Gastrocnemius medialis (tissue), 4 donors: Measurements from ENCODE around the gene TOMM70. TPM values are rescaled to one million over a fixed set of nuclear protein-coding genes. Genes with fewer than 3 reads are reported as not detected.
A peak's percentile ranks its signal among the peaks of the same experiment; 100 is the strongest.

Source experiments
- ATAC-seq, 2 donors: fragments of 150-250 bp; one replicate each; pipeline ENCODE4 v1.9.1; 2016
- DNase-seq, 2 donors: peaks; one replicate each; pipeline ENCODE4 v3.0.0-alpha.2; 2019
- H3K27ac ChIP-seq, 4 donors: fragments of 200-600 bp; sonication (generic); 1 replicate in 1 of 4; 2 replicates in 3 of 4; pipeline ENCODE4 v1.5.1; 2016 to 2018; ENCODE audit warnings: mild to moderate bottlenecking in 2 of 4, moderate library complexity in 1 of 4
- H3K27me3 ChIP-seq, 3 donors: fragments of 200-600 bp; sonication (generic) in 2 of 3; 1 replicate in 1 of 3; 2 replicates in 2 of 3; pipeline versions ENCODE4 v1.5.1 to v1.6.0; 2016 to 2019; ENCODE audit warnings: mild to moderate bottlenecking in 1 of 3, moderate library complexity in 1 of 3
- H3K36me3 ChIP-seq, 2 donors: fragments of 200-600 bp; sonication (generic) in 1 of 2; one replicate each; pipeline ENCODE4 v1.5.1; 2017 to 2018
- H3K4me1 ChIP-seq, 2 donors: fragments of 200-600 bp; sonication (generic) in 1 of 2; one replicate each; pipeline ENCODE4 v1.5.1; 2016 to 2017; ENCODE audit warnings: mild to moderate bottlenecking in 2 of 2
- H3K4me3 ChIP-seq, 4 donors: fragments of 200-600 bp; sonication (generic) in 3 of 4; 1 replicate in 1 of 4; 2 replicates in 3 of 4; pipeline ENCODE4 v1.5.1; 2016 to 2019; ENCODE audit warnings: mild to moderate bottlenecking in 2 of 4
- H3K9me3 ChIP-seq, 3 donors: fragments of 200-600 bp; sonication (generic) in 2 of 3; 1 replicate in 1 of 3; 2 replicates in 2 of 3; pipeline ENCODE4 v1.5.1; 2016 to 2019
- CTCF ChIP-seq, 5 experiments: fragments of 450-650 bp in 3 of 5; fragments of 200-600 bp in 2 of 5; sonication (generic) in 2 of 5; IDR thresholded peaks in 4 of 5; conservative IDR thresholded peaks in 1 of 5; 1 replicate in 4 of 5; 2 replicates in 1 of 5; pipeline ENCODE4 v1.5.1; 2016 to 2019; ENCODE audit warnings: antibody characterized with exemption in 5 of 5, mild to moderate bottlenecking in 3 of 5, moderate library complexity in 3 of 5
- POLR2A ChIP-seq, 2 donors: fragments of 450-650 bp; IDR thresholded peaks; one replicate each; pipeline ENCODE4 v1.6.1; 2017; ENCODE audit warnings: antibody characterized with exemption in 2 of 2, mild to moderate bottlenecking in 2 of 2, moderate library complexity in 2 of 2
- in situ Hi-C, 4 donors: fragments of 200-750 bp; cut with MboI; loops; one replicate each; pipeline versions ENCODE4 v1.15.0 to v1.8.0; 2017; ENCODE audit warnings: low sequenced_read_pairs in 4 of 4
- intact Hi-C: fragments of 100-400 bp; cut with DNase I; formaldehyde crosslinking; loops from one replicate; pipeline ENCODE4 v1.15.1; 2023; ENCODE audit warnings: low total_unique reads
- total RNA-seq, 4 donors: library from RNA; depleted of rRNA; stranded (reverse); fragments of >200 nt; gene quantifications; one replicate each; pipeline versions ENCODE4 v1.1.0 to v1.2.3, GENCODE V29; 2016

Gene TOMM70
- total RNA-seq, 4 donors from 2014 or later: 57.6 to 82.2 (median 64.3) TPM

DNA sequence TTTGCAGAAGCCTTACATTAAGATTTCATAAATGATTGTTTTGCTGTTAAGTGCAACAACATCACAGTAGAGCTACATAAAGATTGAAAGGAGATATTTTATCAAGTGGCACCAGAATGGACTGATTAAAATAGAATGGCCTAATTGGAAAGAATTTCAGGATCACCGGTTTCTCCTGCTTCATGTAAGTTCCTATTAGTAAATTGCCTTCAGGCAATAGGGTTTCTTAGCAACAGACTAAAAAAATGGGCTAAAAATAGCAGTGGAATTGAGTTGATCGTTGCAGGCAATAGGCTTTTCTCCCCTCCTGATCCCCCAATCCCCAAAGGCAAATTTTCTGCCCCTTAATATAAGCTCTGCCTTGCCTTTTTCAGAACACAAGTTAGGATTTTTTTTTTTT lies 1.4 kb upstream of the TOMM70 start:
- peak overlapping the region; percentile 84 to 99 (median 97) for H3K27ac ChIP-seq
- H3K36me3 ChIP-seq: no peaks in the 10 kb centered on the region
- ATAC-seq (no peak), DNase-seq (no peak)
- no peak for TF ChIP-seq POLR2A (IDR thresholded peaks at IDR 0.05)
- no peak for TF ChIP-seq CTCF (IDR thresholded peaks at IDR 0.05 in 4 of 5, conservative IDR thresholded peaks at IDR 0.05 in 1 of 5)
- H3K27me3 ChIP-seq: no peaks in the 10 kb centered on the region
- in situ Hi-C loops: no loop called here
- H3K4me3 ChIP-seq: peak overlapping the region; percentile 84 to 96 (median 92)
- H3K9me3 ChIP-seq: no peaks in the 10 kb centered on the region
- intact Hi-C loops: loop anchor here (5.0 kb wide), 2 partner anchors 305 to 585 kb away; partner anchors contain the start of genes CMSS1 and TFG
- peaks cover 42 to 45% of the 10 kb centered on the region in 2 donors for H3K4me1 ChIP-seq

GRCh38 chr3:100401674-100402041 lies 769 bp upstream of the TOMM70 start:
- intact Hi-C loops (loop anchor here (1.0 to 5.0 kb wide), 4 partner anchors 67 to 584 kb away; partner anchors contain the start of genes CMSS1, NIT2, TFG and TMEM45A), in situ Hi-C loops (no loop called here)
- DNase-seq (peak in 1 of 2 donors; percentile 27), ATAC-seq (peak; percentile 16 to 18)
- no peak for TF ChIP-seq CTCF (IDR thresholded peaks at IDR 0.05 in 4 of 5, conservative IDR thresholded peaks at IDR 0.05 in 1 of 5)
- no peak for TF ChIP-seq POLR2A (IDR thresholded peaks at IDR 0.05)
- no peaks in the 10 kb centered on the region for H3K36me3 ChIP-seq
- no peaks in the 10 kb centered on the region for H3K9me3 ChIP-seq
- H3K4me1 ChIP-seq: peaks cover 48 to 51% of the 10 kb centered on the region in 2 donors
- H3K4me3 ChIP-seq: peak overlapping the region; percentile 84 to 96 (median 92)
- peak overlapping the region; percentile 84 to 99 (median 97) for H3K27ac ChIP-seq
- H3K27me3 ChIP-seq: no peaks in the 10 kb centered on the region

- H3K4me1 ChIP-seq: peaks cover 60 to 61% of the 10 kb centered on the region in 2 donors
- DNase-seq: peak in 1 of 2 donors; percentile 18
- peak overlapping the region; percentile 84 to 96 (median 92) for H3K4me3 ChIP-seq
- in situ Hi-C loops (no loop called here), intact Hi-C loops (loop anchor here (2.0 to 5.0 kb wide), 3 partner anchors 92 to 583 kb away; partner anchors contain the start of genes CMSS1, TFG and TMEM45A)
- peak in 1 of 2 donors; percentile 6 for ATAC-seq
- peak overlapping the region; percentile 84 to 99 (median 97) for H3K27ac ChIP-seq
- TF ChIP-seq CTCF (IDR thresholded peaks at IDR 0.05 in 4 of 5, conservative IDR thresholded peaks at IDR 0.05 in 1 of 5) (no peak), POLR2A (IDR thresholded peaks at IDR 0.05) (no peak)
- no peaks in the 10 kb centered on the region for H3K9me3 ChIP-seq
- no peaks in the 10 kb centered on the region for H3K36me3 ChIP-seq
- no peaks in the 10 kb centered on the region for H3K27me3 ChIP-seq
Observed at GRCh38 chr3:100400419-100400779, 490 bp downstream of the TOMM70 start.

DNA sequence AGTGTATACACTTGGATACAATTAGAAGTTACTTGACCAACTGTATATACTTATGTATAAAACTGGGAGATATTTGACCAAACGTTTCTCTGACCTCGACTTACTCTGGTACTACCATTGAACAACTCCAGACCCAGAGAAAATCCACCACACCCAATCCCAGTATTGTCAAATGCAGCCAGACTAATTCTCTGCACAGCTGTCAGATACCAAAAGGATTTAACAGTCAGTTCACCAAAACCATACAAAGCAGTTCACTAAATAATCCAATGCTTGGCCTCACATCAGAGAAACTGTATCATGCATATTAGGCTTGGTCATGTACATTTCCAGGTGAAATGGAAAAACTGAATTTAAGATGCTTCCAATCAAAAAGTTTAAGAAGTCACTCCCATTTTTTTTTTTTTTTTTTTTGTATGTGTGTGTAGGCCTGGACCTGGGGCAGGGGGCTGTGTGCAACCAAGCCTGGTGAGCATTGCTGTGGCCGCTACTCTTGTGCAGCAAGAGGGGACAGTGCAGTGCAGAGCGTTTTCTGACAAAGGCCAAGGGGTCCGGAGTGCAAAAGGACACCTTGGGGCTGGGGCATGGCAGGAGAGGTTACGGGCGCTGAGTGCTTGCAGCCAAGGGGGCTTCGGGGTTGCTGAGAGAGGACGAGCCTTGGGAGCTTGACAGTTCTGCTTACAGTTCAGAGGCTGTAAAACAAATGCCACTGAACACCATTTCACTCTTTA lies 1.4 kb downstream of the TOMM70 start:
- Histone ChIP-seq H3K36me3 (no peaks in the 10 kb centered on the region), H3K4me3 (peak overlapping the region; percentile 84 to 96 (median 92)), H3K9me3 (no peaks in the 10 kb centered on the region), H3K4me1 (peaks cover 60 to 61% of the 10 kb centered on the region in 2 donors), H3K27me3 (no peaks in the 10 kb centered on the region), H3K27ac (peak overlapping the region; percentile 84 to 99 (median 97))
- intact Hi-C loops: loop anchor here (2.0 to 5.0 kb wide), 3 partner anchors 93 to 582 kb away; partner anchors contain the start of genes CMSS1, TFG and TMEM45A
- in situ Hi-C loops: no loop called here
- TF ChIP-seq CTCF (IDR thresholded peaks at IDR 0.05 in 4 of 5, conservative IDR thresholded peaks at IDR 0.05 in 1 of 5) (no peak), POLR2A (IDR thresholded peaks at IDR 0.05) (no peak)
- ATAC-seq (no peak), DNase-seq (no peak)
